ENCODE measurements around the gene C10orf120. TPM values are rescaled to one million over a fixed set of nuclear protein-coding genes. Genes with fewer than 3 reads are reported as not detected.

Gene C10orf120
- total RNA-seq, 4 donors from 2014 or later = not detected

- intact Hi-C loops (cut with DNase I; ENCODE audit: low total_unique reads) = no loop called here
- no peaks in the 10 kb centered on the region for H3K9me3 ChIP-seq
Measured at GRCh38 chr10:122665329-122665860, 34.3 kb downstream of the C10orf120 start.

DNA sequence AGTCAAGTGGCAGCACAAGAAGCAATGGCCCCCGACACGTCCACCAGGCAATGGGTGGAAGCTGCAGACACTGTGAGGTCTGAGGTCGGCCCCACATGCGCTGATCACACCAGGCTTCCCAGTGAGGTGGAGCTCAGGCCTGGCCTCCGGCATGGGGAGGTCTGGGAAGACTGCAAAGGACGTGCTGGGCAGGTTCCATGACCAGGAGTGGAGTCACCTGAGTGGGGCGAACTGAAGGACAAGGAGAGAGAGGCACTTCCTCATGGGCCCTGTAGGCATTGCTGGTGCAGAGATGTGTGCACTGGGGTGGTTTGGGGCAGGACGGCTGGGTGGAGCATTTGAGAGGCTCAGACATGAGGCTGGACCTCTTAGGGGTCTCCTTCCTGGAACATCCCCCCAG, 35.1 kb downstream of the C10orf120 start:
- no peaks in the 10 kb centered on the region for H3K9me3 ChIP-seq
- DNase-seq = no peak
- no peak overlapping the region for H3K27ac ChIP-seq
- TF ChIP-seq, protein P1, sequence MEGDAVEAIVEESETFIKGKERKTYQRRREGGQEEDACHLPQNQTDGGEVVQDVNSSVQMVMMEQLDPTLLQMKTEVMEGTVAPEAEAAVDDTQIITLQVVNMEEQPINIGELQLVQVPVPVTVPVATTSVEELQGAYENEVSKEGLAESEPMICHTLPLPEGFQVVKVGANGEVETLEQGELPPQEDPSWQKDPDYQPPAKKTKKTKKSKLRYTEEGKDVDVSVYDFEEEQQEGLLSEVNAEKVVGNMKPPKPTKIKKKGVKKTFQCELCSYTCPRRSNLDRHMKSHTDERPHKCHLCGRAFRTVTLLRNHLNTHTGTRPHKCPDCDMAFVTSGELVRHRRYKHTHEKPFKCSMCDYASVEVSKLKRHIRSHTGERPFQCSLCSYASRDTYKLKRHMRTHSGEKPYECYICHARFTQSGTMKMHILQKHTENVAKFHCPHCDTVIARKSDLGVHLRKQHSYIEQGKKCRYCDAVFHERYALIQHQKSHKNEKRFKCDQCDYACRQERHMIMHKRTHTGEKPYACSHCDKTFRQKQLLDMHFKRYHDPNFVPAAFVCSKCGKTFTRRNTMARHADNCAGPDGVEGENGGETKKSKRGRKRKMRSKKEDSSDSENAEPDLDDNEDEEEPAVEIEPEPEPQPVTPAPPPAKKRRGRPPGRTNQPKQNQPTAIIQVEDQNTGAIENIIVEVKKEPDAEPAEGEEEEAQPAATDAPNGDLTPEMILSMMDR (IDR thresholded peaks at IDR 0.05) = no peak
- no peak for TF ChIP-seq POLR2A (IDR thresholded peaks at IDR 0.05)
- no peak overlapping the region for H3K4me3 ChIP-seq
- intact Hi-C loops (cut with DNase I; ENCODE audit: low total_unique reads) = no loop called here
- no peaks in the 10 kb centered on the region for H3K36me3 ChIP-seq
- H3K4me1 ChIP-seq = no peaks in the 10 kb centered on the region
- no peaks in the 10 kb centered on the region for H3K27me3 ChIP-seq

More at GRCh38 chr10:122665329-122665860, 34.3 kb downstream of the C10orf120 start:
- Histone ChIP-seq H3K36me3 (no peaks in the 10 kb centered on the region), H3K4me3 (no peak overlapping the region), H3K27me3 (no peaks in the 10 kb centered on the region), H3K4me1 (no peaks in the 10 kb centered on the region), H3K27ac (no peak overlapping the region)
- DNase-seq = no peak
- TF ChIP-seq POLR2A (IDR thresholded peaks at IDR 0.05) = no peak
- TF ChIP-seq, protein P1 (IDR thresholded peaks at IDR 0.05) = no peak

DNA sequence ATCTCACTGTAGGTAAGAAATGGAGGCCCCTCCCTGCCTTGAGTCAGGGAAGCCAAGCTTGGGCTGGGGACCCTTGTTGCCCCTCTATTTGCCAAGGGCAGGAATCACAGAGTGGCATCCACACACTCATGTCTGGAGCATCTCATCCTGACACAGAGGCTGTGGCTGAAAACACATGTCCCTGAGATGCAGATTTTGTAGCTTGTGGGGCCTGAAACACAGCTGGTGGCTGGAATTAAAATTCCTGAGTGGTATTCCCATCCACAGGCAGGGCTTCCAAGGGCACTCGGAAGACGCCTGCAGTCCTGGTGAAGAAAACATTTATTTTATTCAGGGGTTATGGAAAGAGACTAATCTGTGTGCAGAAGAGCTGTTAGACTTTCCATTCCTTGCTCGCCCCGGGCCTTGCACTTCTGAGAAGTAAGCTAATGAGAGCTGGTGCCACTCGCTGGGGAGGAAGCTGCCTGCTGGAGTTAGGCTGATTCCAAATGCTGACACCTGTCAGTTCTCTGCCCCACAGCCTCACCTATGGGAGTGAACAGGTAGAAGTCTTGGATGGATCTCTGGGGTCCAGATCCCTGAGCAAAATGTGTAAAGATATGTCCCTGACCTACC, 36.0 kb downstream of the C10orf120 start:
- no peaks in the 10 kb centered on the region for H3K9me3 ChIP-seq
- H3K36me3 ChIP-seq = no peaks in the 10 kb centered on the region
- H3K27ac ChIP-seq = no peak overlapping the region
- intact Hi-C loops (cut with DNase I; ENCODE audit: low total_unique reads) = no loop called here
- TF ChIP-seq, protein P1 (IDR thresholded peaks at IDR 0.05) = no peak
- TF ChIP-seq POLR2A (IDR thresholded peaks at IDR 0.05) = no peak
- H3K27me3 ChIP-seq = no peaks in the 10 kb centered on the region
- H3K4me3 ChIP-seq = no peak overlapping the region
- DNase-seq = no peak
- no peaks in the 10 kb centered on the region for H3K4me1 ChIP-seq

GRCh38 chr10:122662231-122662630, 37.4 kb downstream of the C10orf120 start:
- Histone ChIP-seq H3K4me1 (no peaks in the 10 kb centered on the region), H3K27ac (no peak overlapping the region), H3K9me3 (no peaks in the 10 kb centered on the region), H3K36me3 (no peaks in the 10 kb centered on the region), H3K4me3 (no peak overlapping the region), H3K27me3 (no peaks in the 10 kb centered on the region)
- DNase-seq = no peak
- intact Hi-C loops (cut with DNase I; ENCODE audit: low total_unique reads) = no loop called here
- TF ChIP-seq, protein P1 (IDR thresholded peaks at IDR 0.05) = no peak
- TF ChIP-seq POLR2A (IDR thresholded peaks at IDR 0.05) = no peak

GRCh38 chr10:122660696-122661095, 39.0 kb downstream of the C10orf120 start:
- no peak for DNase-seq
- no peak for TF ChIP-seq POLR2A (IDR thresholded peaks at IDR 0.05)
- TF ChIP-seq, protein P1 (IDR thresholded peaks at IDR 0.05) = no peak
- H3K4me3 ChIP-seq = no peak overlapping the region

More at GRCh38 chr10:122660696-122661095, 39.0 kb downstream of the C10orf120 start:
- H3K36me3 ChIP-seq = no peaks in the 10 kb centered on the region
- no peaks in the 10 kb centered on the region for H3K27me3 ChIP-seq
- H3K27ac ChIP-seq = no peak overlapping the region
- no peaks in the 10 kb centered on the region for H3K4me1 ChIP-seq
- H3K9me3 ChIP-seq = no peaks in the 10 kb centered on the region
- intact Hi-C loops (cut with DNase I; ENCODE audit: low total_unique reads) = no loop called here

Data from uterus (tissue), 4 donors.